H1 (cell line): ENCODE measurements around the gene UBTD1. TPM values are rescaled to one million over a fixed set of nuclear protein-coding genes. Genes with fewer than 3 reads are reported as not detected.

Experiments used
- CEBPB ChIP-seq: IDR thresholded peaks from 2 replicates; pipeline ENCODE4 v1.6.1; 2012; ENCODE audit warnings: low read depth, low read length
- CHD1 ChIP-seq: IDR thresholded peaks from 2 replicates; pipeline ENCODE4 v1.6.1; 2012; ENCODE audit warnings: low read depth, low read length, improper control_type of control experiment
- CHD7 ChIP-seq: fragments of 300-600 bp; sonication (generic); IDR thresholded peaks from 2 replicates; pipeline ENCODE4 v1.7.1; 2012; ENCODE audit warnings: low read length, moderate library complexity, mild to moderate bottlenecking, inconsistent platforms; ENCODE audit not compliant: insufficient replicate concordance
- HDAC2 ChIP-seq, 2 experiments: fragments of 300-600 bp in 1 of 2; sonication (generic) in 1 of 2; IDR thresholded peaks; 2 replicates each; pipeline ENCODE4 v1.6.1; 2011 to 2012; ENCODE audit warnings: low read depth in 2 of 2, low read length in 2 of 2, mild to moderate bottlenecking in 2 of 2, moderate library complexity in 2 of 2, borderline replicate concordance in 1 of 2, inconsistent platforms in 1 of 2
- SIN3A ChIP-seq, 2 experiments: IDR thresholded peaks in 1 of 2; conservative IDR thresholded peaks in 1 of 2; 2 replicates each; pipeline ENCODE4 v1.6.1; 2011 to 2012; ENCODE audit warnings: low read length in 2 of 2, improper control_type of control experiment in 1 of 2, low read depth in 1 of 2, mild to moderate bottlenecking in 1 of 2
- SP2 ChIP-seq: IDR thresholded peaks from 2 replicates; pipeline ENCODE4 v1.6.1; 2012; ENCODE audit warnings: mild to moderate bottlenecking, low read length, inconsistent platforms
- polyA plus RNA-seq, 7 experiments: library from polyadenylated mRNA; depleted of rRNA in 3 of 7; stranded (reverse) in 5 of 7; unstranded in 2 of 7; fragments of >200 nt in 5 of 7; fragments of 200-250 nt in 2 of 7; gene quantifications; 1 replicate in 5 of 7; 2 replicates in 1 of 7; 4 replicates in 1 of 7; pipeline versions ENCODE4 v1.2.1 to v1.2.3, GENCODE V29; 2011 to 2013; ENCODE audit warnings: missing spikeins in 2 of 7, mixed read lengths in 2 of 7
- total RNA-seq: library from RNA; stranded (reverse); fragmentation: NEBNext Ultra II Directional; extraction: Animal tissue kit (Norgen Biotek cat#: 25700); gene quantifications from 2 replicates; pipeline ENCODE4 v1.2.1, GENCODE V29; 2021

Gene UBTD1
- total and polyA plus RNA-seq, 2 of the 8 experiments (the other 6 are each of a cell fraction or from before 2014, with no cell fraction given) = 22.3 to 36.2 TPM

- TF ChIP-seq CHD7 (no peak), CHD1 (no peak), SP2 (no peak), SIN3A (conservative IDR thresholded peaks at IDR 0.05 in 1 of 2, IDR thresholded peaks at IDR 0.05 in 1 of 2; ENCODE audit: low read depth in 1 of 2, low read length in 2 of 2) (no peak), HDAC2 (IDR thresholded peaks at IDR 0.05; ENCODE audit: borderline replicate concordance in 1 of 2, low read depth in 2 of 2, low read length in 2 of 2) (no peak), CEBPB (no peak)
These were observed 20.6 kb downstream of the UBTD1 start (continued) for GRCh38 chr10:97519342-97519741.
